Body of pancreas (tissue), 4 donors: ENCODE measurements around the gene TIMM10.

ENCODE experiments used
- POLR2A ChIP-seq, 3 donors: fragments of 450-650 bp; IDR thresholded peaks; one replicate each; pipeline ENCODE4 v1.6.1; 2016; ENCODE audit warnings: antibody characterized with exemption in 3 of 3, mild to moderate bottlenecking in 2 of 3
- TF ChIP-seq, protein P1 (sequence below), 7 experiments: fragments of 450-650 bp in 4 of 7; fragments of 200-600 bp in 3 of 7; sonication (generic) in 3 of 7; IDR thresholded peaks; one replicate each; pipeline ENCODE4 v1.5.1; 2016 to 2019; ENCODE audit warnings: antibody characterized with exemption in 7 of 7

- no peak for TF ChIP-seq POLR2A (IDR thresholded peaks at IDR 0.05)
- TF ChIP-seq, protein P1, sequence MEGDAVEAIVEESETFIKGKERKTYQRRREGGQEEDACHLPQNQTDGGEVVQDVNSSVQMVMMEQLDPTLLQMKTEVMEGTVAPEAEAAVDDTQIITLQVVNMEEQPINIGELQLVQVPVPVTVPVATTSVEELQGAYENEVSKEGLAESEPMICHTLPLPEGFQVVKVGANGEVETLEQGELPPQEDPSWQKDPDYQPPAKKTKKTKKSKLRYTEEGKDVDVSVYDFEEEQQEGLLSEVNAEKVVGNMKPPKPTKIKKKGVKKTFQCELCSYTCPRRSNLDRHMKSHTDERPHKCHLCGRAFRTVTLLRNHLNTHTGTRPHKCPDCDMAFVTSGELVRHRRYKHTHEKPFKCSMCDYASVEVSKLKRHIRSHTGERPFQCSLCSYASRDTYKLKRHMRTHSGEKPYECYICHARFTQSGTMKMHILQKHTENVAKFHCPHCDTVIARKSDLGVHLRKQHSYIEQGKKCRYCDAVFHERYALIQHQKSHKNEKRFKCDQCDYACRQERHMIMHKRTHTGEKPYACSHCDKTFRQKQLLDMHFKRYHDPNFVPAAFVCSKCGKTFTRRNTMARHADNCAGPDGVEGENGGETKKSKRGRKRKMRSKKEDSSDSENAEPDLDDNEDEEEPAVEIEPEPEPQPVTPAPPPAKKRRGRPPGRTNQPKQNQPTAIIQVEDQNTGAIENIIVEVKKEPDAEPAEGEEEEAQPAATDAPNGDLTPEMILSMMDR (IDR thresholded peaks at IDR 0.05): no peak
These were observed 1.5 kb downstream of the TIMM10 start for GRCh38 chr11:57529012-57529411.
